Measurements from ENCODE around the gene FCHO1.

The FCHO1 gene

DNA sequence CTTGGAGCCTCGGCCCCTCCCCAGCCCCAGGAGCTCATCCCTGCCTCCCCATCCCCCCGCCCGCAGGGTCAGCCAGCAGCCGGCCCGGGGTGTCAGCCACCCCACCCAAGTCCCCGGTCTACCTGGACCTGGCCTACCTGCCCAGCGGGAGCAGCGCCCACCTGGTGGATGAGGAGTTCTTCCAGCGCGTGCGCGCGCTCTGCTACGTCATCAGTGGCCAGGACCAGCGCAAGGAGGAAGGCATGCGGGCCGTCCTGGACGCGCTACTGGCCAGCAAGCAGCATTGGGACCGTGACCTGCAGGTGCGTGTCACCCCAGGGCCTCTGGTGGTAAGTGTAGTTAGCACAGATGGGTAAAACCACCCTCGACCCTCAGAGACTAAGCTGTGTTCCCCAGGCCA lies 18.1 kb upstream of the FCHO1 start:
- no peak for DNase-seq (ENCODE audit: low spot score)

DNA sequence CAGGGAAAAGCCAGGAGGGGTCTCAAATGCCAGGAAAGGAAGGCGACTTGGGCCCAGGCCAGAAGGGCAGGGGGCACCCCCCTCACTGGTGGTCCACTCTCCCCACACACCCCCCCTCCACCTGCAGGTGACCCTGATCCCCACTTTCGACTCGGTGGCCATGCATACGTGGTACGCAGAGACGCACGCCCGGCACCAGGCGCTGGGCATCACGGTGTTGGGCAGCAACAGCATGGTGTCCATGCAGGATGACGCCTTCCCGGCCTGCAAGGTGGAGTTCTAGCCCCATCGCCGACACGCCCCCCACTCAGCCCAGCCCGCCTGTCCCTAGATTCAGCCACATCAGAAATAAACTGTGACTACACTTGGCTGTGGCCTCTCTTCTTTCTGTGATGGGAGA lies 17.1 kb upstream of the FCHO1 start:
- no peak for DNase-seq (ENCODE audit: low spot score)

DNA sequence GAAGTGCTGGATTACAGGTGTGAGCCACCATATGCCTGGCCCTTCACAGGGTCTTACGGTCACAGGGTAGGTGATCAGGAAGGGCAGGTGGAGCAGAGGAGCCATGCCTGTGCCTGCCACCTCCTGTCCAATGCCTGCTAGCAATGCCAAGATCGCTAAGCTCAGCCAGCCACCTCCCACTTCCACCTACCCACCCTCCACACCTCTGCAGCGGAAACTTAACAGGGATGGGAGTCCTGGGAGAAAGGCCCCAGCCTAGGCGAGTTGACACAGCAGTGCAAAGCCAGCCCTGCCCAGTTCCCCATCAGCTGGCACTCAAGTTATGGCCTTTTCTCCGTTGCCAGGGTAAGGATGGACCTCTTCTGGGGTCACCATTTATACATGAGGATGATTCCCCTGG lies 15.9 kb upstream of the FCHO1 start:
- no peak for DNase-seq (ENCODE audit: low spot score)

DNA sequence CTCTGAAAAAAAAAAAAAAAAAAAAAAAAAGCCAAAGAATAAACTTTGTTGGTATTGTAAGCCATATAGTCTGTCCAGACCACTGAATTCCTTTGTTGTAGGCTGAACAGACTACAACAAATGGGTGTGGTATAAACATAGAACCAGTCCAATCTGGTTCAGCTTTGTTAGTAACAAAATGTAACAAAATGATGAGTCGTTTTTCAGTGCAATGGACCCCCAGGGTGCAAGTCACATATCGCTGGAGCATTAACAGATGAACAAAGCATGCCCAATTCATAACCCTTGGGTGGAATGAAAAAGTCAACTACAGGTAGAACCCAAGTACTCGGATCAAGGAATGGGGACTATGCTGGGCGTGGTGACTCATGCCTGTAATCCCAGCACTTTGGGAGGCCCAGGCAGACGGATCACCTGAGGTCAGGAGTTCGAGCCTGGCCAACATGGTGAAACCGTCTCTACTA lies 13.6 kb upstream of the FCHO1 start:
- no peak for DNase-seq (ENCODE audit: low spot score)

DNA sequence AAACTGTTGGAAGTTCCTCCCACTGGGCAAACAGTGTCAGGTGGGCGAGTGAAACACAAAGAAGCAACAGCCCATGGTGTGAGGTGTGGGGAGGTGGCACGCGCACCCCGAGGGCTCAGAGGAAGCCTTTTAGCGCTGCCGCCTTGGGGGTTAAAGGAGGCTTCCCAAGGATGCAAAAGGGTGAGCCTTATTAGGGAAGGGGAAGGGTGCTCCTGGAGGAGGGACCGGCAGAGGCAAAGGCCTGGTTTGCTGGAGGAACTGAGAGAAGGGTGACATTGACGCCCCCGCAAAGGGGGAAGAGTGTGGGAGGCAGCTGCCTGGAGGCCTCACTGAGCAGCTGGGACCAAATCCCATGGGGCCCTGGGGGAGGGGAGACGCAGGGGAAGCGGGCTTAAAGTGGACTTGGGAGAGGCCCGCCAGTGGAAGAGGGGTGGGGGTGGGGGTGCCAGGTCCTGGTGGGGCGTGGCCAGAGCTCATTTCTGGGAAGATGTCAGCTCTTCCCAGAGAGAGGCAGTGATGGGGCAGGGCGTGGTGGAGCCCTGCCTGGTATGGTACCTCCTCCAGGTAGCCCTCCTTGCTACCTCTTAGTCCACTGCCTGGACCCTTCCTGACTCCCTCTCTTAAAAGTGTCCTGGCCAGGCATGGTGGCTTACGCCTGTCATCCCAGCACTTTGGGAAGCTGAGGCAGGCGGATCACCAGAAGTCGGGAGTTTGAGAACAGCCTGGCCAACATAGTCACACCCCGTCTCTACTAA lies 12.0 kb upstream of the FCHO1 start:
- no peak for DNase-seq (ENCODE audit: low spot score)

DNA sequence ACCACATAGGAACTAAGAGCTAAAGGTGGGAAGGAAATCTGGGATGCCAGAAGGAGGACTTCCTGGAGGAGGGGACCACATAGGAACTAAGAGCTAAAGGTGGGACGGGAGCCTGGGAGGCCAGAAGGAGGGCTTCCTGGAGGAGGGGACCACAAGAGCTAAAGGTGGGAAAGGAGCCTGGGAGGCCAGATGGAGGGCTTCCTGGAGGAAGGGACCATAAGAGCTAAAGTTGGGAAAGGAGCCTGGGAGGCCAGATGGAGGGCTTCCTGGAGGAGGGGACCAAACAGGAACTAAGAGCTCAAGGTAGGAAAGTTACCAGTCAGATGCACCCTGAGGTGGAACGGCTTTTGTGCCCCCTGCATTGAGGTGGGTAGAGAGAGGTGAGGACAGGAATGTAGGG lies 9.8 kb upstream of the FCHO1 start:
- DNase-seq (ENCODE audit: low spot score): no peak

DNA sequence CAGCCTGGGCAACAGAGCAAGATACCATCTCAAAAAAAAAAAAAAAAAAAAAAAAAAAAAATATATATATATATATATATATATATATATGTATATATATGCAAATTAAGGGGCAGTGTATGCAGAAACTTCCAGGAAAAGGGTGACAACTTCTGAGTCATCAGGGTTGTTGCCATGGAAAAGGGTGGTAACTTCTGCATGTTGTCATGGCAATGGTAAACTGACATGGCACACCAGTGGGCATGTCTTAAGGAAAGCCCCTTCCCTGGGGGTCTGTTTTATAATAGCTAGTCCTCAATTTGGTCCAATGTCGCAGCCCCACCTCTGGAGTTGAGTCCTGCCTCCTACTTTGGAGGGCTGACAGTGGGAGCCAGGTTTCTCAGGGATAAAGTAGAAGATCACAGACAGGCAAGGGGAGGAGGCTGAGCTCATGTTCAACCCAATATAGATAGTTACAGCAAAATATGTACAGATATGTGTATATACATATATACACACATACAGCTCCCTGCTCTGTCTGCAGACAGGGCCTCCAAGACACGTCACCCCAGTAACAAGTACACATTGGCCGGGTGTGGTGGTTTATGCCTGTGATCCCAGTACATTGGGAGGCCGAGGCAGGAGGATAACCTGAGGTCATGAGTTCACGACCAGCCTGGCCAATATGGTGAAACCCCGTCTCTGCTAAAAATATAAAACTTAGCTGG lies 7.2 kb upstream of the FCHO1 start:
- DNase-seq (ENCODE audit: low spot score): peak; percentile 65

DNA sequence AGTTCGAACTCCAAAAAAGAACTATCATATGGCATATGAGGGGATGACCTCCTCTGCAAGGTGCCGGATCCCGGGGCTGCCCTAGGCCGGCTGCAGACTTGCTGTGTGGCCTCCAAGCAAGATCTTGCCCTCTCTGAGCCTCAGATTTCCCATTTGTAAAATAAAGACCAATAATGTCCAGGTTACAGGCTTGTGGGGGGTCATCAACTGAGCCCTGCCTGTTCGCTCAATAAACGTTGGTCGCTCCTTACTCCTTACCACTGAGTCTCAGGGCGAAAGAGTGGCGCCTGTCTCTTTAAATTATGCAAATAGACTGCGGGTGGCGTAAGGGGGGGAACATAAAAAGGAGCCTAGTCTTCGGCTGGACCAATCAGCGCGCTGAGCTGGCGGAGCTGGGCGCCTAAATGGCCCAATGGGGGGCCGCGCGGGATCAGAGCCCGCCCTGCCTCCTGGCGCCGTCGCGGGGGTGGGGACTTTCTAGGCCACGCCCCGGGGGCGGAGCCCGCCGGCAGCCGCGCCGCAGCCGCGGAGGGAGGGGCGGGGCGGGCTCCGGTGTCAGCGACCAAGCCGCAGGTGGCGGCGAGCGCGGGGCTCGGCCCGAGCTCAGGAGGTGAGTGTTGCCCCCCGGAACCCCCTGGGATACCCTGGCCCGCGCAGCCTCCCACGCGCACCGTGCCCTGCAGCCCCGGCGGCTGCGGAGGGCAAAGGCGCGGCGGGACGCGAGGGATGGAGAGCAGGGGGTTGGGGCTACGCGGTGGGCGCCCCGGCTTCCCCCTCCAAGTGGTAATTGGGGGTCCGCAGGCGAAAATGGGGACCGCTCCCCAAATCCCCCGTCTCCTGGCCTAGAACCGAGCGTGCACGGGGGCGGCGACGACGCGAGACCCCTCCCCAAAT lies 3.8 kb upstream of the FCHO1 start:
- peak; percentile 95 for DNase-seq (ENCODE audit: low spot score)

DNA sequence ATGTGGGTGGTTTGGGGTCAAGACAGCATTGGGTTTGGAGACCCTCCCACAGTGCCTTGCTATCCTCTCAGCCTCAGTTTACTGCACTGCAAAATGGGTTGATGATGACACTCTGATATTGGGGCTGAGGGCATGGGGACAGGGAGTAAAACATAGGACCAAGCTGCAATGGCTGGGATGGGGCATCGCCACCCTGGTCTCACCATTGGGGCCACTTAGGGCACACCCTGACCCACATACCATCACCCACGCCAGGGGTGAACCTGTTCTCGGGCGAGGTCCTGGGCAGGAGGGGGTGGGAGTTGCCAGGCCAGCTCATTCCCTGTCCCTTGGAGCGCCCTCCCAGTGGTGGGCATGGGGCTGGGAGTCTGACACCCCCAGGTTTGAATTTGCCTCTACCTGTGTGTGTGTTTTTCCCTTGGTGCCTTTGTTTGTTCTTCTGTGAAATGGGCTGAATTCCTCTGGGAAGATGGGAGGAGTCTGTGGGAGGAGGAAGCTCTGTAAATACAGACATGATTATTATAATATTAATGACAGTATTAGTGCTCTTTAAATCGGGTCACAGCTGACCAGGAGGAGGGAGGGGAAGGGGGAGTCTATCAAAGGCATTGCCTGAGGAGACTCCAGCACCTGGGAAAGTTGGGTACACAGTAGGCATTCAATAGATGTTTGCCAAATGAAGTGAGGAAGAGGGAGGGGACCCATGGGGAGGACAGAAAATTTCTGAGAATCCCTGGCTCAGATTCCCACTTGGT lies 2.2 kb upstream of the FCHO1 start:
- DNase-seq (ENCODE audit: low spot score): no peak

DNA sequence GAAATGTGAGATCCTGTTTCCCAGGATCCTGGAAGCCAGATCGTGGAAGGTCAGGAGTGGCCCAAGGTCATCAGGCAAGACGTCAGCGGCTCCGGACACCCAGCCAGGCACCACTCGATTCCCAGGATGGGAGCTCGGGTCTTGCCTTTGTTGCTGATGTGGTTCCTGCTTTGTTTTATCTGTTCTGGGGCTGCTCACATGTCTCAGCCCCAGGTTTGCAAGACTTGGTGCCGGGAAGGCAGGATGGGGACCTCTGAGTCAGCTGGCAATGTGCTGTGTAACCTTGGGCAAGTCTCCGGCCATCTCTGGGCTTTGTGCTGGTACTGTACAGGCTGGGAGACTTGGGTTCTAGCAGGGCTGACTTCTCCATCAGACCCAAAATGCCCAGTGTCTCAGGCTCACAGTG lies 1.4 kb upstream of the FCHO1 start:
- no peak for DNase-seq (ENCODE audit: low spot score)

DNA sequence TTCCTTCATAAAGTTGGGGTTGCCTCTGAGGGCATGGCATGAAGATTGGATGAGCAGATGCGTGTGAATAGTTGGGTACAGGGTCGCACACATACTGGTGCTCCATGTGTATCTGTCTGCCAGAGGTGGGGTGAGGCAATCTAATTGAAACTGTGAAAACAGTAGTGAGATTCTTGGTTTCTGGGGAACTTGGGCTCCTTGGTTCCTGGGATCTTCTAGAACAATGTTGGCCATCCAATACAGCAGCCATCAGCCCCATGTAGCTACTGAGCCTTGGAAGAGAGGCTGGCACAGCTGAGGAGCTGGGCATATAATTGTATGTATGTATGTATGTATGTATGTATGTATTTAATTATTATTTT lies 616 bp downstream of the FCHO1 start:
- no peak for DNase-seq (ENCODE audit: low spot score)

DNA sequence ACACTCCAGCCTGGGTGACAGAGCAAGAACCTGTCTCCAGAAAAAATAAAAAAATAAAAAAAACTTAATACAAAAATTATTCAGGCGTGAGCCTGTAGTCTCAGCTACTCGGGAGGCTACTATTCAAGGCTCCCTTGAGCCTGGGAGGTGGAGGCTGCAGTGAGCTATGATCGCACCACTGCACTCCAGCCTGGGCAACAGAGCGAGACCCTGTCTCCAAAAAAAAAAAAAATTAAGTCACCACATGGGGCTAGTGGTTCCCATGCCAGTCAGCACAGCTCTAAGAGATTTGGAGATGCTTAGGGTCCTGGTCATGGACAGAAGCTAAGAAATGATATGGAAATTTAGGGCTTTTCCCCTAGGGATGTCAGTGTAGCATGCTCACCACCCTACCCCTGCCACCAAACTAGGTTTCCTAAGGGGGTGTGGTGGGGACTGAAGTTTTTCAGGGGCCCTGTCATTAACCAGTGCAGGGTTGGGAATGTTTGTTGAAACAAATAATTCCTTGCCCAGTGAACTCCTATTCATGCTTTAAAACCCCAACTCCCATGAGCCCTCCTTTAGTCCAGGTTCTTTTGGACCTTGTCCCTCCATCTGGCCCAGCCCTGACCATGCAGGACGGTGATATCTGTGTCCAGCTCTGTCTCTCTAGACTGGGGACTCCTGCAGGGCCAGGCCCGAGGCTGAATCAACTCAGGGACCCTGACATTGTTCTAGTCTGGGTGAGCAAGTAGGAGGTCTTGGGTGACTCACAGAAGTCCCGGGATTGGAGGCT lies 1.8 kb downstream of the FCHO1 start:
- no peak for DNase-seq (ENCODE audit: low spot score)

DNA sequence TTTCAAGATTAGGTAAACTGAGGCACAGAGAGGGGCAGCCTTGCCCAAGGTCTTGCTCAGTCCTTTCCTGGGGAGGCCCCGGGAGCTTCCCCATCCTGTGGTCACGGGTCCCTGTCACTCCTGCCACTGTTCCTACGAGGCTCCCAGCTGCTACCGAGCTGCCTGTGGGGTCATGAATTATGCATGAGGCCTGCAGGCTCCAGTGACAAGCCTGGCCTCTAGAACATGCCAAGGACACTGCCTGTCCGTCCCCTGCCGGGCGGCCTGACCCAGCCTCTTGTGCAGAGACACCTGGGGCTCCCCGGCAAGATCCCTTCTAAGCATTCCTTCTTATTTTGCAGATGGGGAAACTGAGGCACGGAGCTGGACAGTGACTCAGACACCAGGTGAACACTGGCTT lies 2.7 kb downstream of the FCHO1 start:
- no peak for DNase-seq (ENCODE audit: low spot score)

DNA sequence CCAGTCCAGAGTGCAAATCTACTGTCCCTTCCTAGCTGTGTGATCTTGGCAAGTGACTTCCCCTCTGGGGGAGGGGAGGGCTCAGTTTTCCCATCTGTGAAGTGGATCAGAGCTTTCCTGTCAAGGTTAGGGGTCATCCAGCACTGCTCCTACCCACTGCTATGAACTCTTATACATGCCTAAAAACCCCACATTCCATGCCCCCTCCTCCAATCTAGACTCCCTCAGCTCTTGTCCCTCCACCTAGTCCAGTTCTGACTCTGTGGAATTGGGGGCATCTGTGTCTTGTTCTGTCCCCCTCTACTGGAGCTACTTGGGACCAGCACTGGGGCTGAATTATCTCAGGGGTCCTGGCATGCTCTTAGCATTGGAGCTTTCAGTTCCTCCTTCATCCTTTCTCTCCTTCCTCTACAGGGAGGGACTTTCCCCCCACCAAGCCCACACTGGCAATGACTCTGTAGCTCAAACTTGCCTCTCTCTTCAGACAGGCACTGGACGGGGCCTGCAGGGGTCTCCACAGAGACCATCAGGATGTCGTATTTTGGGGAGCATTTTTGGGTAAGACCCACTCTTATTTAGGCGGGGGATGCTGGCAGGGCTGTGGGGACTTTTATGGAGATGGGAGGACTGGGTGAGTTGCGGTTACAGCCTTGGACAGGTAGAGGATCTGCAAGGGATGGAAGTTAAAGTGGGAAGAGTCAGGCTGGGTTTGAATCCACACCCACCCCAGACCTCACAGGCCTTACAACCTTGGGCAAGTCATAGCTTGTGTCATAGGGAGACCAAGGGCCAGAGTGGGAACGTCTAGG lies 3.6 kb downstream of the FCHO1 start:
- DNase-seq (ENCODE audit: low spot score): no peak

DNA sequence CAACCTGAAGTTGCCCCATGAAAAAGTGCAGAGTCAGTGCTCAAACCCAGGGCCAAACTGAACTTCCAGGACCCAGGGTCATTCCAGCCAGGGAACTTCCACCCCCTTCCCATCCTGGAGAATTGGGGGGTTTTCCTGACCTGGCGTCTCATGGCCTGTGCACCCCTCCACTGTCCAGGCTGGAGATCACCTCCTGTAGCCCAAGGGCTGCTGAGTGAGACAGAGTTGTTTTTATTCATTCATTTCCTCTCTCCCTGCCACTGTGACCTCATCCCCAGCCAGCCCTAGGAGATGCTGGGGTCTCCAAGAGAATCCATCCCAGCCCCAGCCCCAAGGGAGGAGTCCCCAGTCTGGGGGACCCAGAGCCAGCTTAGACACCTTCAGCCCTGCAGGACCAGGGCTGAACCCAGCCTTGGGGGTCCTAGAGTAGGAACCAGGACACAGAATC lies 4.2 kb downstream of the FCHO1 start:
- DNase-seq (ENCODE audit: low spot score): no peak

DNA sequence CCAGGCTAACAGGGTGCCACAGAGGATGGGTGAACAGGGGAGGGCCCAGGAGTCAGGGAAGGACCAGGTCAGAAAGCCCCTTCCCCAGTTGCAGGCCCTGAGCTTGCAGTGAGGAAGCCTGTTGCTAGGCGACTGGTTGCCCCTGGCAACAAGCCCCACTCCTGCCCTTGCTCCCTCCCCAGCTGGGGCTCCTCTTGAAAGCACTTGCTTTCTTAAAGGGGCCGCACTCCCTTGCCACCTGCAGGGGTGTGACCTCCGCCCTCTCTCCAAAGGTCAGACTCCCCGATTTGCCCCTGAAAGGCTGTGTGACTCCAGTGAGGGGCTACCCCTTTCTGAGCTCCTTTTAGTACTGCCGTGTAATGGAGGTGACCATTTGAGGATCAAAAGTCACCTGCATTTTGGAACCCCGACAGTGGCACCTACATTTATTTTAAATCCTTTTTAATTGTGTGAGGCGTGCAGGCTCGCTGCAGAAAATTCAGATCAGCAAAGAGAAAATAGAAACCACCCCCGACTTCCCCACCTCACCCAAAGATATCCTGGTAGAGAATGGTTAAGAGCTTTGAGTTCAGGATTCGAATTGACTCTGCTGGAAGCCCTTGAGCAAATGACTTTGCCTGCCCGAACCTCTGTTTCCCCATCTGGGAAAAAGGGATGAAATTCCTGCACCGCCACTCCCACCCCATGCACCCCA lies 4.8 kb downstream of the FCHO1 start:
- peak; percentile 33 for DNase-seq (ENCODE audit: low spot score)

DNA sequence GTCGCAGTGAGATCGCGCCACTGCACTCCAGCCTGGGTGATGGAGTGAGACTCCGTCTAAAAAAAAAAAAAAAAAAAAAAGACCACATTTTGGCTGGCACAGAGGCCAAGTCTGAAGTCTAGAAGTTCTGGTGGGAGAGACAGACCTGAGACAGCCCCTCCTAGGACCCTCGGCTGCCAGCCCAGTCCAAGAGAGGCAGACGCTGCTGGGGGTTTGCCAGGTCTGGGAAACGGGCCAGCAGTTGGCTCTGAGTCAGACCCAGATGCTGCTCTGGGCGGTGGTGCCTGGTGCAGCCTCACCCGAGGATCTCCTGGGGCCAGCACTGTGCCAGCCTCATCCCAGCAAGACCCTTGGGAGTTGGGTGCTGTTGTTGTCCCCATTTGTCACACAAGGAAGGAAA lies 5.8 kb downstream of the FCHO1 start:
- DNase-seq (ENCODE audit: low spot score): no peak

DNA sequence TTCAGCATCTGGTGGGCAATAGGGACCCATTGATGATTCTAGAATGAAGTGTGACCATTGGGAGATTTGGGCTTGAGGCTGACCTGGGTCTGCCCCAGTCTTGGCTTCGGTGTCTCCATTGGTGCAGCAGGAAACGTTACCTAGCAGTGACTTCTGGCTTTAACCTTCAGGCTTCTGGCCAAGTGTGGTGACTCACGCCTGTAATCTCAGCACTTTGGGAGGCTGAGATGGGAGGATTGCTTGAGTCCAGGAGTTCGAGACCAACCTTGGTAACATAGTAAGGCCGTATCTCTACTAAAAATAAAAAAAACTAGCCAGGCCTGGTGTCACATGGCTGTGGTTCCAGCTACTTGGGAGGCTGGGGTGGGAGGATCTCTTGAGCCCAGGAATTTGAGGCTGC lies 7.2 kb downstream of the FCHO1 start:
- no peak for DNase-seq (ENCODE audit: low spot score)

DNA sequence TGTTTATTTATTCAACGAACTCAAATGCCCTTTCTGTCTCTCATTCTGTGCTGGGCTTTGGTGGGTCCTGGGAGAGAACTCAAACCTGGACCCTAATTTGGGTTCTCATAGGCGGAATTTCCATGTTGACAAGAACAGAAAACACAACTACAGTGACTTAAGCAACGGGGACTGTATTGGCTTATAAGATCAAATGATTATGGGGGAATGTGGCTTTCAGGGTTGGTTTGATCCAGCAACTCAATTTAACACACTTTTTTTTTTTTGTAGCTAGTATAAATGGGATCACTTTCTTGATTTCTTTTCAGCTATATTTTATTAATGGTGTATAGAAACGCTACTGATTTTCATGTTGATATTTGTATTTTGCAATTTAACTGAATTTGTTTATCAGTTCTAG lies 9.9 kb downstream of the FCHO1 start:
- no peak for DNase-seq (ENCODE audit: low spot score)

Data from CD4-positive, alpha-beta T cell treated with Interleukin-15 for 4 hours (primary cell).